ENCODE results near the gene NPB. TPM values are rescaled to one million over a fixed set of nuclear protein-coding genes. Genes with fewer than 3 reads are reported as not detected.

NPB gene
- total RNA-seq, 4 donors from 2014 or later, result 0.17 to 0.22 TPM; not detected in 2

DNA sequence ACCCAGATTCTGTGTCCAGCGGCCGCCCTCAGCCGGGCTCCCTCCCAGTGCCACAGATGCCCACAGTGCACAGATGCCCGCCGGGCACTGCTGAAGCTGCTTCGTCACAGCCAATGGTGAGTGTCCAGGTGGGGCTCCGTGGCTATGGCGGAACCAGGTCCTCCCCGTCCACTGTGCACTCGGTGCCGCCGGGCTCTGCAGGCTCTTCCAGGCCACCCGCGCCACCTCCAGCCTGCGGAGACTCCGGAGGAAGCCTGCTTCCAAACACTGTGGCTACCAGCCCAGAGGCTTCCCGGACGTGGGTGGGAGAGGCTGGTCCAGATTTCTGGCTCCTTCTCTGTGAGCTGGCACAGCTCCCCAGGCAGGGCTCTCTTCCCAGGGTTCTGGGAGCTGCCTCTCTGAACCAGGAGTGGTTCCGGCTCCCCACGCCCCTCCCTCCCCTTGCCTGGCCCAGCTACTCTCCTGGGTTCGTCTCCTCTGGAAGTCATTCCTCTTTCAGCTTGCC, 37.9 kb downstream of the NPB start:
- TF ChIP-seq, protein P1, sequence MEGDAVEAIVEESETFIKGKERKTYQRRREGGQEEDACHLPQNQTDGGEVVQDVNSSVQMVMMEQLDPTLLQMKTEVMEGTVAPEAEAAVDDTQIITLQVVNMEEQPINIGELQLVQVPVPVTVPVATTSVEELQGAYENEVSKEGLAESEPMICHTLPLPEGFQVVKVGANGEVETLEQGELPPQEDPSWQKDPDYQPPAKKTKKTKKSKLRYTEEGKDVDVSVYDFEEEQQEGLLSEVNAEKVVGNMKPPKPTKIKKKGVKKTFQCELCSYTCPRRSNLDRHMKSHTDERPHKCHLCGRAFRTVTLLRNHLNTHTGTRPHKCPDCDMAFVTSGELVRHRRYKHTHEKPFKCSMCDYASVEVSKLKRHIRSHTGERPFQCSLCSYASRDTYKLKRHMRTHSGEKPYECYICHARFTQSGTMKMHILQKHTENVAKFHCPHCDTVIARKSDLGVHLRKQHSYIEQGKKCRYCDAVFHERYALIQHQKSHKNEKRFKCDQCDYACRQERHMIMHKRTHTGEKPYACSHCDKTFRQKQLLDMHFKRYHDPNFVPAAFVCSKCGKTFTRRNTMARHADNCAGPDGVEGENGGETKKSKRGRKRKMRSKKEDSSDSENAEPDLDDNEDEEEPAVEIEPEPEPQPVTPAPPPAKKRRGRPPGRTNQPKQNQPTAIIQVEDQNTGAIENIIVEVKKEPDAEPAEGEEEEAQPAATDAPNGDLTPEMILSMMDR (IDR thresholded peaks at IDR 0.05; ENCODE audit: low read depth), result no peak

DNA sequence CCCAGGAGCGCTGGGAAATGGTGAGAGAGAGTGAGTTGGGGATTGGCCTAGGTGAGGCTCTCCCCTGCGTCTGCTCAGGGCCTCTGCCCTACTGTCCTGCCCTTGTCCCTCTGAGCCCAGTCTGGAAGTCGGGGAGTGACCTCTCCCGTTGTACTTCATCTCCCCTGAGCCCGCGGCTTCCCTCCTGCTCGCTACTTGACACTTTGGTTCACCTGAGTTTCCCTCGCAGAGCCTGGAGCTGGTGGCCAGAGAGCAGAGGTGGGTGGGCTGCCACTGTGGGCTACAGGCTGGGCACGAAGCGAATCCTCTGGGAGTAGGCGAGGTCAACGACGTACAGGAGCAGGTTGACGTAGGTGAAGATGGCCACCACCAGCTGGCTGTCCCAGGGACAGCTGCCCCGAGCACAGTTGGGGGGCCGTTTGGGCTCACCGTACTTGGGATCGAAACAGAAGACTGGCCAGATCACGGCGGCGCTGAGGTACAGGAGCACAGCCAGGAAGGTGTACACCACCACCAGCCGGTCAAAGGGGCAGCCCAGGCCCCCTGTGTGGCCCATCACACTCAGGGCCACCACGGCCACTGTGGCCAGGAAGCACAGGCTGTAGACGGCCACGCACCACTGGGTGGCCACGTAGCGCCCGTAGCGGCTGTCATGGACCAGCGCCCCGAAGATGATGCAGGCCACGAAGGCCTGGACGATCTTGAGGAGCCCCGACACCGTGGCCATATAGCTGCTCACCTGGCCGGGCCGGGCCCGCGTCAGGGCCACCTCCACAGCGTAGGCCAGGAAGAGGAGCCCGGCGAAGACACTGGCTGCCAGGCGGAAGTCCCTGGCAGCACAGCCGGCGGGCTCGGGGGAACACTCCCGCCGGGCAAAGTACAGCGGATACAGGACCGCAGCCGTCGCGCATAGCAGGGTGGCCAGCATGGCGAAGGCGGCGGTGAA, 38.8 kb downstream of the NPB start:
- TF ChIP-seq, protein P1 (IDR thresholded peaks at IDR 0.05; ENCODE audit: low read depth), result no peak

DNA sequence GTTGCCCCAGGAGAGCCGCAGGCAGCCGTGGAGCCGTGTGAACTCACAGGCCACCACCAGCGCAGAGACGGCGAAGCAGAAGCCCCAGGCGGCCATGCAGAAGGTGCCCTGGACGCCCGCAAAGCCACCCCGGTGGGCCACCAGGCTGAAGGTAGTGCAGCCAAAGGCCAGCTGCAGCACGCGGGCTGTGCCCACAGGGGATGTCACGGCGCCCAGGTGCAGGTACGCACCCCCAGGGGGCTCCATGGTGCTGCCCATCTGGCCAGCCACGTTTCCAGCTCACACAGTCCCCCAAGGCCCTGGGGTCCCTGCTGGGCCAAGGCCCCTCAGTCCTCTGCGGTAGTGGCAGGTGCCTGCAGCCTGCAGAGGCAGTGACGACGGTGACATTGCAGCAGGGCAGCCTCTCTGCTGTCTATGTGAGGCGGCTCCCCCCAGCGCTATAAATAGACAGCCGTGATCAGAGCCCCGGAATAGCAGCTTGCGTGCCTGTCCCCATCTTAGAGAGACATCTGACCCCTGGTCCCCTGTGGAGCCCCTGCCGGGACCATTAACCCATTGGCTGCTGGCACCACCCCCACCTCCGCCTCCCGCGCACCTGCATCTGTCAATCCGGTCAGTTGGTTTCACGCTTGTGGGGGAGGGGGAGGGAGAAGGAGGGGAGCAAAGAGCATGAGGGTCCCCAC, 39.6 kb downstream of the NPB start:
- TF ChIP-seq, protein P1 (IDR thresholded peaks at IDR 0.05; ENCODE audit: low read depth), result no peak

DNA sequence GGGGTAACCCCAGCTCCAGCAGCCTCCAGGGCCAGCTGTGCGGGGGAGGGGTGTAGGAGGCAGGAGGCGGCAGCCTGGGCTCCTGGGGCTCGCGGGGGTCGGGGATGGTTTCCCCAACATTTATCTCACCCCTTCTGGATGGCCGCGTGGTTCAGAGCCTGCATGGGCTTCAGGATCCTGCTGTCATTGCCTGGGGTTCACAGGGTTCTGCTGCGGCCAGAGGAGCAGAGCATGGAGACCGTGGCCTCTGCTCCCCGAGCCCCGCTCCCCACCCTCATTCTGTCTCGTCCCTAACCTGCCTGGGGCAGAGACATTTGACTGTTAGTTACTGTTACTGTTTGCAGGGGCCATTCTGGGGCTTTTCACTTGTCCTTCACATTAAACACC, 40.1 kb downstream of the NPB start:
- TF ChIP-seq, protein P1 (IDR thresholded peaks at IDR 0.05; ENCODE audit: low read depth), result no peak

DNA sequence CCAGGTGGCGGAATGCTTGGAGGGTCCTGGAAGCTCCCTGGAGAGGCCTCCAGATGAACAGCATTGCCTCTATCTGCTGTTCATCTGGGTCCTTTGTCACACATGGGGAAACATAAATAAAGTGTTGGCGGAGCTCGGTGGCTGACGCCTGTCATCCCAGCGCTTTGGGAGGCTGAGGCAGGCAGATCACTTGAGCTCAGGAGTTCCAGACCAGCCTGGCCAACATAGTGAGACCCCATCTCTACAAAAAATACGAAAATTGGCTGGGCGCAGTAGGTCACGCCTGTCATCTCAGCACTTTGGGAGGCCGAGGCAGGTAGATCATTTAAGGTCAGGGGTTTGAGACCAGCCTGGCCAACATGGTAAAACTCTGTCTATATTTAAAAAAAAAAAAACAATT, 42.8 kb downstream of the NPB start:
- TF ChIP-seq, protein P1 (IDR thresholded peaks at IDR 0.05; ENCODE audit: low read depth), result no peak

DNA sequence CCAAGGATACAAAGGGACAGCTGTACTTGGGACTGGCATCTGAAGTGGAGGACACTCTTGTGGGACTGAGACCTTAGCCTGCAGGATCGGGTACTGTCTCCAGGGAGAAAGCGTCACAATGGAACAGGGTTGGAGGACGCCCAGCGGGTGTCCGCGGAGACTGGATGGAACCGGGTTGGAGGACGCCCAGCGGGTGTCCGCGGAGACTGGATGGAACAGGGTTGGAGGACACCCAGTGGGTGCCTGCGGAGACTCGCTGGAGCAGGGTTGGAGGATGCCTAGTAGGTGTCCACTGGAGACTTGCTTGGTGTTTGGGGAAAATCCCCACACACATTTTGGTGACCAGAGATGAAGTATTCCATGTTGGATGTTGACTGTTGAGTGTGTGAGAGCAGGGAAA, 45.2 kb downstream of the NPB start, which contains the start of gene MYADML2:
TSS of gene MYADML2 (minus strand) at position 45 of the 400 bp plus-strand sequence. CDS start 5,492 bp downstream, outside the sequence.
- TF ChIP-seq, protein P1 (IDR thresholded peaks at IDR 0.05; ENCODE audit: low read depth), result no peak

Measured in subcutaneous adipose tissue (tissue), 4 donors.